GM12864 (cell line): ENCODE data around the gene UCHL3.

ENCODE experiments used
- DNase-seq: peaks from one replicate; pipeline ENCODE4 v3.0.0-alpha.2; 2011; ENCODE audit warnings: low read depth
- H3K4me3 ChIP-seq: 2 replicates; pipeline ENCODE4 v1.5.1; 2011; ENCODE audit warnings: mild to moderate bottlenecking, low read depth, low read length, control low read depth
- CTCF ChIP-seq: IDR thresholded peaks from 2 replicates; pipeline ENCODE4 v1.5.1; 2011; ENCODE audit warnings: low read depth, mild to moderate bottlenecking, moderate library complexity, low read length, control low read depth, inconsistent platforms; ENCODE audit errors: missing control alignments

UCHL3 gene

DNA sequence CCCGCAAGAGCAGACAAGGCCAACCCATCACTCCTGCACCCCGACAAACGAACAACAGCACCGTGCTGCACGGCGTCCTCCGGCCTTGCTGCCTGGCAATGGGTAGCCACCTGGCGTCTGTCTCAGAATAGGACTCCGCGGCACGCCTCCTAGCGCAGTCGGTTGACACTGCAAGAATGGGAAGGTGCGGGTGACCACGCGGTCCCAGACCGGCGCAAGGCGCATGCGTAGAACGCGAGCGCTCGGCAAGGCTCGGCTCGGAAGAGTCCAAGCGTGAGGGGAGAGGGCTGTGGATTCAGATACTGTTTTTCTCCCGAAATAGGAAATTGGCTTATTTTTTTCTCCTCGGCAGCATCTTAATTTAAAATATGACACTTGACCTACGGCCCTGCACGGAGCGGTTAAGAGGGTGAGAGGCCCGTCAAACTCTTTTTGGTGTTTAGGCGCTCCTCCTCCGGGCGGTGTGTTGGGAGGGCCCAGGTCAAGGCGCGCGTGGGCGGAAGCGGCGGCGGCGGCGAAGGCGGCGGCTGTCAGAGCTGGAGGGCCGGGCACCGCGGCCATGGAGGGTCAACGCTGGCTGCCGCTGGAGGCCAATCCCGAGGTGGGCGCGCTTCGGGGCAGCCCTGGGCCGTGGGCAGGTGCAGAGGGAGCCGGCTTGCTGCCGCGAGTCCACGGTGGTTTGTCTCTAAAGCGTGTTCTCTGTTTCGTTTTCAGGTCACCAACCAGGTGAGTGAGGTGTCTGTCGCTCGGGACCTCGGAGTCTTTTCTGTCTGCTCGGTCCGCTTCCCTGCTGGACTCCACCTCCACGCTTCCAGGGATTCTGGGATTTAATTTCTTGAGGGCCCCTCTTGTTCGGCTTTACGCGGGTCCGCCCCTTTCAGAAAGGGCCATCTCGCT, at the start of gene UCHL3:
Gene UCHL3, plus strand, starts transcription at position 530 of the 897 bp plus-strand sequence. Its CDS starts 30 bp downstream, at position 560.
- H3K4me3 ChIP-seq = peak within 1 kb of the TSS; percentile 78

DNA sequence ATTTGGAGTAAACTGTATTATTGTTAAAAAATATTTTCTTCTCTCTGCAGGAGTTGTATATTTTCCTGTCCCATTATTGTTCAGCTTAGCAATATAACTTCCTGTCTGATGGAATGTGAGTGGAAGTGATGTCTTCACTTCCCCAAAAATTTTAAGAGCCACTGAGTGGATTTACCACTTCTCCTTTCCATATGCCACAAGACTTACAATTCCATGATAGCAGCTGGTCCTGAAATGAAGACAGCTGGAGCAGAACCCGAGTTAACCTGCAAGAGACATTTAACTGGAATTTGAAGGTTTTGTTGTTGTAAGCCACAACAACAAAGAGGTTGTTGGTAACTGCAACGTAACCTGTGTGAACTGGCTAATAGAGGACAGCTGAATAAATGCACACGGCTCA, 44.3 kb upstream of the UCHL3 start:
- H3K4me3 ChIP-seq = no peak overlapping the region
- TF ChIP-seq CTCF = no peak
- no peak for DNase-seq

More for the DNA sequence above, at the start of gene UCHL3:
- peak; percentile 94 for DNase-seq
- peak; percentile 91 for TF ChIP-seq CTCF

- TF ChIP-seq CTCF = no peak
- DNase-seq = no peak
- H3K4me3 ChIP-seq = no peak overlapping the region
These were observed 43.6 kb upstream of the UCHL3 start for GRCh38 chr13:75506018-75506417.

DNA sequence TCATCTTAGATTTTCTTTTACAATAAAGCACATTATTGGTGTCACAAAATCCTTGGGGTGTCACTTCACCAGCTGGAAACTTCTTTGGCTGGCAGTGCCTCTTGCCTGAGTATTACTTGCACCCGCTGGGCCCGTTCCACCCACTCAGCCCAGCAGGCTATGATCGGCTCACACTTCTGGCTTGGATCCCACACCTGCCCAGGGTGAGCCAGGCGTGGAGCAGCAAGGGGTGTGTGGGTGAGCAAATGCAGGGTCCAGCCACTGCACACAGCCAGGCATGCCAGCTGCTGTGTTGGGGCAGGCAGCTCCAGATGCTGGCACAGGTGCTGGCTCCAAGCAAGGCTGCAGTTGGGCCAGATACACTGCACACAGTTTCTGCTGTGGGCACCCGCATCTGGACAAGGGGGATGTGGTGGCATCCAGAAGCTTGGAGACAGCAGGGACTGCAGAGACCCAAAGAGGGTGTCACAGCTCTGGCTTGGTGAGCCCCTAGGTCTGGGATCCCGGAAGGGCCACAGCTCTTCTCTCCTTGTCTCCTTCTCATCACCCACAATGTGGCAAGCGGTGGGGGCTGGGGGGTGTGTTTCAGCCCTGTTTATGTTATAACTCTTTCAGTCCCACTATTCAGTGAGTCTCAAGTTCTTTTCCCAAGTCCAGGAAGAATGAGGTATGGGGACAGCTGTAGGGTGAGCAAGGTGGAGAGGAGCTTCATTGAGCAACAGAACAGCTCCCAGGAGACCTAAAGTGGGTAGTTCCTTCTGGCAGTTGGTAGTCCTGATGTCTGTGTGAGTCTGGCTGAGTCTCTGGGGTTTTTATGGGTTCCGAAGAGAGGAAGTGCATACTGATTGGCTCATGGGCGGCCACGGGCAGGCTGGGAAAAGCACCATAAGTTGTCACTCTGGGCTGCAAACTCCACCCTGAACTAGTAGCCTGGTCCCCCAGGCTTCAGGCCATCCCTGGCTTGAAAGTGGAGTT, 42.3 kb upstream of the UCHL3 start:
- no peak overlapping the region for H3K4me3 ChIP-seq
- TF ChIP-seq CTCF = no peak
- no peak for DNase-seq

DNA sequence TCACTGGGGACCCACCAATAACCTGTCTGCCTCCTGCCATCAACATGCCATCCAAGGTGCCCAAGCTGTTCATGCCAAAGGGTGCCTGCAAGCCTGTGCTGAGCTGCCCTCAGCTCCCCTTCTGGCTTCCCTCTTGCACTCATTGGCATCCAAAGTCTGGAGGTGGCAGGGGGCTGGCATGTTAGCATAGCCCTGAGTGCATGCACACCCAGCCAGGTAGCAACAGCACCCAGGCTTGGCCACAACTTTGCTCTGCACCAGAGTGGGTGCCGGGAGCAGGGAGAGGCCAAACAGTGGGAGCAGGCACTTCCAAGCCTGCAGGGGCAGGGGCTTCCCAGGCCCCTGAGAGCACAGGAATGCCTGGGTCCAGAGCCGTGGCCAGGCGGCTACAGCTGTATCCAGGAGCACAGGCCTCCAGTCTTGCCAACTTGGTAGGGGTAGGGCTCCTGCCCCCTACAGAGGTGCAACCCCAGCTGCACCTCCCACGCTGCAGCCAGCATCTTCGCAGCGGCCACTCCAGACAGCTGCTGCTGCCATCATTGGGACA, 41.5 kb upstream of the UCHL3 start:
- DNase-seq = no peak
- H3K4me3 ChIP-seq = no peak overlapping the region
- no peak for TF ChIP-seq CTCF

DNA sequence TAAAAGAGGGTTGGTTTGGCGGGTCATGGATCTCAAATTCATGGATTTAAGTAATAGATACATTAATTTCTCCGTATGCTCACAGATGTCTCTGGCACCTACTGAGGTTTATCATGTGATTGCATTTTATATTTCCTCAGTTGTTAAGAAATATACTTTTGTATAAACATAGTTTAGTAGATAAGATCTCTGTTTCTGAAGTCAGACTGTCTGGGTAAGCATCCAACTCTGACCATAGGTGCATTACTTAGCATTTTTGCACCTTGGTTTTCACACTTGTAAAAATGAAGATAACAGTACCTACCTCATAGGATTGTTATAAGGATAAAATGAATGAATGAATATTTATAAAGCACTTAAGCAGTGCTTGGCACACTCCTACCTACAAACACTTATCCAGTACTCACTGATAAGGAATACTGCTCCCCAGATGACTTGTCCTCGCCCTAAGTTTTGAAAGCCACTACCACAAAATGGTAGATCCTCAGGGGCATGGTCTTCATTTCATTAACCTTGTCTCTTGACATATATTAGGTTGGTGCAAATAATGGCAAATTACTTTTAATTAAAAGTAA, 38.5 kb upstream of the UCHL3 start:
- no peak for TF ChIP-seq CTCF
- no peak overlapping the region for H3K4me3 ChIP-seq
- DNase-seq = no peak
